DMS79 (cell line): ENCODE data around the gene CNTFR.
"Not testable (repeated sequence)": the region's sequence is repeated elsewhere in the genome, so short reads cannot be mapped to it uniquely, and the experiment has no call there.

Source experiments
- DNase-seq: peaks from one replicate; lab custom pipeline; 2025; lab: John Stamatoyannopoulos, UW

The CNTFR gene, protein sequence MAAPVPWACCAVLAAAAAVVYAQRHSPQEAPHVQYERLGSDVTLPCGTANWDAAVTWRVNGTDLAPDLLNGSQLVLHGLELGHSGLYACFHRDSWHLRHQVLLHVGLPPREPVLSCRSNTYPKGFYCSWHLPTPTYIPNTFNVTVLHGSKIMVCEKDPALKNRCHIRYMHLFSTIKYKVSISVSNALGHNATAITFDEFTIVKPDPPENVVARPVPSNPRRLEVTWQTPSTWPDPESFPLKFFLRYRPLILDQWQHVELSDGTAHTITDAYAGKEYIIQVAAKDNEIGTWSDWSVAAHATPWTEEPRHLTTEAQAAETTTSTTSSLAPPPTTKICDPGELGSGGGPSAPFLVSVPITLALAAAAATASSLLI

GRCh38 chr9:34589636-34590380, at the start of gene CNTFR:
CNTFR (minus strand) TSS chr9:34589724; CDS start chr9:34568981, 20,743 bp downstream.
- no peak for DNase-seq

DNA sequence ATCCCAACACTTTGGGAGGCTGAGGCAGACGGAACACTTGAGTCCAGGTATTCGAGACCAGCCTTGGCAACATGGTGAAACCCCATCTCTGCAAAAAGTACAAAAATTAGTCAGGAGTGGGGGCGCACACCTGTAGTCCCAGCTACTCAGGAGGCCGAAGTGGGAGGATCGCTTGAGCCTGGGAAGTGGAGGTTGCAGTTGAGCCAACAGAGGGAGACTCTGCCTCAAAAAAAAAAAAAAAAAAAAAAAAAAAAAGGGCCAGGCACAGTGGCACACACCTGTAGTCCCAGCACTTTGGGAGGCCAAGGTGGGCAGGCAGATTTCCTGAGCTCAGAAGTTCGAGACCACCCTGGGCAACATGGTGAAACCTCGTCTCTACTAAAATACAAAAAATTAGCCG, 49.8 kb upstream of the CNTFR start:
- not testable (repeated sequence) for DNase-seq

DNA sequence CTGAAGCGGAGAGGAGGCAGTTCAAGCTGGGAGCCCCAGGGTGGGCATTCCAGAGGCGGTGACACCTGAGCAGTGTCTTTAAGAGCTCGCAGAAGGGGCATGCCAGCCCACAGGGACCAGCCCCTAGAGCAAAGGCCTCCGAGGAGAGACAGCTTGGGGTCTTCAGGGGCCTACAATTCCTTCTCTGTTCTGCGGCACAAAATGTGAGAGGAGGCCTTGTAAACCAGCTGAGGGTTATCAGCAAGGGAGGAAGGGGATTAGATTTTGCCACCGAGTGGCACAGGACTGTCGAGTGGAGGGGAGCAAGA, 48.6 kb upstream of the CNTFR start:
- DNase-seq = no peak

DNA sequence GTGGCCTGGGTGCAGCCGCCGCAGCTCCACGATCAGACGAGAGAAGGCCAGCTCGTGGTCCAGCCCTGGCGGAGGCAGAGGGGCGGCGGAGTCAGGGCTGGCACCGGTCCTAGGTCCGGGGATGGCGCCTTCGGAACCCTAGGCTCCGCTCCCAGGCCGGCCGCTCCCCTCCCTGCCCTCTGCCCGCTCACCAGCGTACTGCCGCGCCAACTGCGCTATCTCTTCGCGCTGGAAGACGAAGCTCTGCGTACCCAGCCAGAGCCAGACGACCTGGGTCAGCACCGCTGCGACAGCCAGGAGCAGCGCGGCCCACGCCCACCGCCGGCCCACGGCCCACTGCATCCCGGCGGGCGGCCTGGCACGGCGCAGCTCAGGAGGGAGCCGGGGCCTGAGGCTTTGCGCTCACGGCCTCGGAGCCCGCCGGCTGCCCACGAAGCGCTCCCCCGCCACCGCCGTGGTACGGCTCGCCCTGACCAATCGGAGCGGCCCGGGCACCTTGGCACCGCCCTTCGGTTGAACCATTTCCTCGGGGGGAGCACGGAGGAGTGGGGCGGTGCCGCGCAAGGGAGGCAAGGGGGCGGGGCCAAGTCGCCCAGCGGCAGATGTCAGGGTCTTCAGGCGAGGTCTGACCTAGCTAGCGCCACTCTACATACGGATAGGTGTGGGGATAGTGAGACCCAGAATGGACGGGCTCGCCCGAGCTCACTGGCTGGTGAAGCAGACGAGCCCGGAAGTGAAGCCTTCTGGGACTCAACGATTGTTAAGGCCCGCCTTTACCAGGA, 48.0 kb upstream of the CNTFR start, which contains the start of gene SIGMAR1:
Gene SIGMAR1 (minus strand): TSS at position 432 of the 782 bp plus-strand sequence. CDS start 90 bp downstream, at position 342.
- peak; percentile 91 for DNase-seq

DNA sequence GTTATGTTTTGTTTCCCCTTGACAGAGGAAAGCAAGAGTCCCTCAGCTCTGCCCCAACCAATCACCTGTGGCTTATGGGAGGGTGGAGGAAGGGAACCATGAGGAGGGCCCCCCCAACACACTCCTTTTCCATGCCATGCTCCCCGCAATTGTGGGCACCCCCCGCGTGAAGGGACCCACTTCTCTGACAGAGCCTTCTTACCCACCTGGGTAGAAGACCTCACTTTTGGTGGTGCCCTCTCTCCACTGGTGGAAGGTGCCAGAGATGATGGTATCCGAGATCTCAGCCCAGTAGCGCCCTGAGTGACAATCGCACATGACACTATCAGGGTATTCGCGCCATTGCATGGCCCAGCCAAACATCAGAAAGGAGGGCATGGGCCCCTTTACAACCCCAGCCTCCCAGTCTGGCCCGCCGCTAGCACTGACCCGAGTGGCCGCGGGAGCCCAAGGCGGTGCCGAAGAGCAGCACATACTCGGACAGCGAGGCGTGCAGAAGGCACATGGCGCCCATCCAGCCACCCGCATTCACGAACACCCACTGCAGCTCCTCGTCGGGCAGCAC, 47.3 kb upstream of the CNTFR start:
- no peak for DNase-seq

DNA sequence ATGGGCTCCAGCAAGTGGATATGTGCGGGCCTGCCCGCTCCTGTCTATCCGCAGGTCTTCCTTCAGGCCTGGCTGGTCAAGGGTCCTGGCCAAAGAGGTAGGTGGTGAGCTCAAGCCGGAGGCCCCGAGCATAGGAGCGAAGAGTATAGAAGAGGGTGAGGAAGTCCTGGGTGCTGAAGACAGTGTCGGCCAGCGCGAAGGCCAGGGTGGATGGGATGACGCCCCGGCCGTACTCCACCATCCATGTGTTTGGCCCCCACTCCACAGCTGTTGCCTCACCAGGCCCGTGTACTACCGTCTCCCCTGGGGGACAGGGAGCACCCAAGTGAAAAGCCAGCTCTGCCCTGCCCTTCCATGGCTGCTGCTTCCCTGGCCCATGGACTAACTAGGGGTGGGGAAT, 46.0 kb upstream of the CNTFR start:
- DNase-seq = no peak

DNA sequence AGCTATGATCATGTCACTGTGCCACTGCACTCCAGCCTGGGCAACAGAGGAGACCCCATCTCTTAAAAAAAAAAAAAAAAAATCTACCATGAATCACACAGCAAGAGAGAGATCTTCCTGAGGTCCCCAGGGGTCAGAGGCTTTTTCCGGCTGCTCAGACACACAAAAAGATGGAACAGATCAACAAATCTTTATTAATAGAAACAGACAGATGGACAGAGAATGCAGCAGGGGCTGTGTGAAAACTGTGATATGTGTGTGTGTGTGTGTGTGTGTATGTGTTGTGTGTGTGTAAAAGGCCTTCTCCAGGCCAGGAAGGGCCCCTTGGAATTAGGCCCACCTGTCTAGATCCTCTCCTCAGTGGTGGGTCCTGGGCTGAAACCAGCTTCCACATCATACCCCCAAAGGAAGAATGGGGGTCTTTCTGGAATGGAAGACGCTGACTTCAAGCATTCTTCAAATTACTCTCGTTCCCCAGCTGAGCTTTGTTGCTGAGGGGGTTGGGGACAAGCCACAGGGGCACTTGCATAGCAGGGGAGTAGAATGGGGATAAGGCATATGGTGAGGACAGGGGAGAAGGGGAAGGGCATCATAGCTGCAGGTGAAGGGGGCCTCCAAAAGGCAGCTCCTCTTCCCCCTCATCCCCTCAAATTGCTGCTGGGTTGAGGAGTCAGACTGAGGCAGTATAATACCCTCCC, 45.2 kb upstream of the CNTFR start:
- DNase-seq = no peak

- DNase-seq = peak; percentile 38
Observed at GRCh38 chr9:34633851-34634550, 44.5 kb upstream of the CNTFR start.

- DNase-seq = no peak
Observed at GRCh38 chr9:34633166-34633565, 43.6 kb upstream of the CNTFR start.

DNA sequence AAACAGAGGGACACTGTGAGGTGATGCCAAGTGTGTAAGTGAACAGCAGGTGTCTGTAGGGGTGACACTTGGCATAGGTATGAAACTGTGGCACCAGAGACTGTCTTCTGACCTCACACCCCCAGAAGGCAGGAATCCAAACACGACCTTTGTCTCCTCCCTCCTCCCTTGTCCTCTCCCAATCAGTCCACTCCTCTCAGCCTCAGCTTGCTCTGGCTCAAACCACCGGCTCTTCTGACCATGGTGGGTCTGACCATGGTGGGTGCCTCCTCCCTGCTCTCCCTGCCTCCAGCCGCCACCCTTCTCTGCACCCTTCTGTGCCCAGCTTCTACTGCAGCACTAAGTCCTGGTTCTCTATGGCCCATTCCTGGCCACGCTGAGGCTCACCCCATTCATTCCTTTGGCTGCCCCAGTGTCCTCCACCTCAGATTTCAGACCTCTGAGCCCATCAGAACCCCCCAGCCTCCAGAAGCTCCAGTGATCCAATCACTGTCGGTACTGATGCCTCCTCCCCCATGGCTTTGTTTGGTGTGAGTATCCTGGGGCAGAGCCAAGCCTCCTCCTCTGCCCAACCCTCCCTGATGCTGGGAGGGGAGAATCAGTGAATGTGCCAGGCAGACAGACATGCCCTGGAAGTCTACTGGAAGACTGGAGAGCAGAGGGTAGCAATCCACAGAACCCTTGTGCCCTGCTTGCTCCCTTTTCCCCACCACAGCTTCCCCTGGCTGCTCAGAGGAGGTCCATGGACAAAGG, 41.1 kb upstream of the CNTFR start:
- no peak for DNase-seq

- no peak for DNase-seq
Observed at GRCh38 chr9:34629491-34629808, 39.9 kb upstream of the CNTFR start.

DNA sequence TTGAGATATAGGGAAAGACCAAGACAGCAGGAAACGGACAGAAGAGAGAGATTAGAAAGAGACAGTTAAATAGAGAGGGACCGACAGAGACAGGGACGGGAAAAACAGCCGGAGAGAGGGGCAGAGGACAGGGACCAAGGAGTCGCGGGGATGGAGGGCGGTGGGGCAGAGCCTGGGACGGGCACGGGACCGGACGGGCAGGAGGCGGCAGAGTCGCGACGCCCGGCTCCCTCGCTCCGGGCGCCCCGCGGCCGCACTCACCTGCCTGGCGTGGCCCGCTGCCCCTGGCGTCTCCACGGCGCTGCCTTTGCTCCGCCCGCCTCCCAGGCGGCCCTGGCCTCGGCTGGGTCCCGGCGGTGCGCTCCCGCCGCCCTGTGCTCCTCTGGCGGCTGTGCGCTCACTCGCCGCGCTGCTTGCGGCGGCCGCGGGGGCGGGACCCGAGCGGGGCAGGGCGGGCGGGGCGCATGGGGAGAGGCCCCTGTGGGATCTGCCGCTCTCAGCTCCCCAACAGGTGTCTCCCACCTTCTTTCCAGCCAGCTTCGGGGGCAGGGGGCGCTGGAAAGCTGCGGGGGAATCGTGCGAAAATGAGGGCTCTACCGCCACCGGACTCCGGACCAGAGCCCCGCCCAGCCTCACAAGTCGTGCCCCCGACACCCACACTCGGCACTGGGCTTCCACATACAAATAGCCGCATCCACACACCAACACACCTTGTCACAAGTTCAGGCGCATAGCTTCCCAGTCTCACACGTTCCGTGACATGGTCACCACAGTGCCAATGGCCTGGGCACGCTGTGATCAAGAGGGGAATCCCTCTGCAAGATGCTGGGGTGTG, 39.3 kb upstream of the CNTFR start, which contains the start of gene ARID3C:
Gene ARID3C (minus strand): TSS at position 411 of the 835 bp plus-strand sequence. CDS start 1,052 bp downstream, outside the sequence.
- no peak for DNase-seq

DNA sequence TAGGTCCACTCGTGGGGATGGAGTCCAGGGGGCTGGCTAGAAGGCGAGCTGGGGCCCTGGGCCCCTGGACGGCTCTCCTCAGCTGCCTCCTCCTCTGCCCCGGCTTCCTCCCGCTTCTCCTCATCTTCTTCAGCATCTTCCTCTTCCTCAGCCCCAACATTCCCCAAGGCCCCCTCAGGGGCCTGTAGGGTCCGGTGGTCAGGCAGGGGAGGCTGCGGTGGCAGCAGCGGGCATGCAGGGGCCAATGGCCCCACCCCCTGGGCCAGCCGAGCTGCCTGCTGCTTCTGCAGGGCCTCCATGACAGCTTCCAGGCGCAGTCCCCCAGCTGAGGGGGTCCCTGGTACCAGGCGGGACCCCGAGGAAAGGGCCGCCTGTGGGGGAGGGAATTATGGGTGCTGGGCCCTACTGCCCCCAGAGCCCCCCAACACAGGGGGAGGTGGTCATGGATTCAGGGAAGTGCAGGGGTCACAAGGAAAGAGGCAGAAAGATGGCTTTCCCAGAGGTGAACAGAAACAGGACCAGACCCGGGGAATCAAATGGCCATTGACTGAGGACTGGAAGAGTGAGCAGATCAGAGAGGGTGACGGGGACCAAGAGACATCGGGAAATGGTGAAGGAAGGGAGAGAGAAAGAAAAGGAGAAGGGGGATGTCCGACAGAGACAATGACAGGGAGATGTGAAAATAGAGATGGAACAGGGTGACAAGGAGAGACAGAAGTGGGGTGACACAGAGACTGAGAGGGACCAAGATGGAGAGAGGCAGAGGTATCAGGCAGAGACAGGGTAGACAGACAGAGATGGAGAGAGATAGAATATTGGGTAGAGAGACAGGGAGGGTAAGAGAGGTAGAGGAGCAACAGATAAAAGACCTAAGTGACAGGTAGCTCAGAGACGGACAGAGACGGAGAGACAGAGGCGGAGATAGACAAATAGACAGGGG, 38.5 kb upstream of the CNTFR start:
- DNase-seq = no peak

GRCh38 chr9:34625186-34625486, 35.6 kb upstream of the CNTFR start:
- no peak for DNase-seq

DNA sequence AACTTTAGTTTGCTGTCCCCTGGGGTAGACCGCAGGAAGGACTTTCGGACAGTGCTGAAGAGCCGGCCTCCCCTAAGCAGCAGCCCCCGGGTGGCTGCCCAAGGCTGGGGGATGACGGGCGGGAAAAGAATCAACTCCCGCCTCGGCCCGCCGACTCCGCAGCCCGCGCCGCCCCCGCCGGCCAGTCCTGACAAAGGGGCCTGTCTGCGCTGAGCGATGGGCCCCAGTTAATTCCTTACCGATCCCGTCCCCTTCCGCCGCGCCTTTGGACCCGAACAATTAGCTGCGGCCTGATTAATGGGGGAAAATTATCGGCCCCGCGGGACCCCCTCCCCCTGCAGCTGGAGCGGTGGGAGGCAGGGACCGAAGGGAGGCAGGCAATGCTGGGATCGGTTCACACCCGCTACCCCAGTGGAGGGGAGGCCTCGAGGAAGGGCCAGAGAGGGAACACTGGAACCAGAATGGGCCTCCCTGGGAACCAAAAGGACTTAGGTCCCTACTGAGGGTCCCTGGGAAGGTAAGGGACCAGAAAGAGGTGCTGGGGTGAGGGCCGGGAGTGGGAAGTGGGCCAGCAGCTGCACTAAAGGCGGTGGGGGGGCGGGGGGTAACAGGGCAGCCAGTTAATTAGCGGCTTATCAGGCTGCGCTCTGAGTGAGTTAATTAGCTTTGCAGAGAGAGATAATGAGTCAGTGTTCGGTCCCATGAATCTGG, 35.1 kb upstream of the CNTFR start:
- DNase-seq = no peak

- no peak for DNase-seq
Observed at GRCh38 chr9:34623374-34624235, 34.1 kb upstream of the CNTFR start.
